Panc1 (cell line): Measurements from ENCODE around the gene ETNK2. TPM values are rescaled to one million over a fixed set of nuclear protein-coding genes. Genes with fewer than 3 reads are reported as not detected.

Experiments
- ATAC-seq: fragments of 200-7000 bp; cut with Tn5 transposase; 2 replicates; pipeline ENCODE4 v1.9.1; 2020; ENCODE audit warnings: mild to moderate bottlenecking, moderate library complexity
- BruUV-seq: library from RNA; stranded (reverse); fragments of 400-500 nt; replicated peaks from 2 replicates; lab custom pipeline; 2021; lab: Mats Ljungman, UMichigan
- CTCF ChIA-PET: fragments of 300-600 bp; sonication (Branson Sonifier 250); formaldehyde crosslinking; loops from one replicate; lab custom pipeline; 2022; ENCODE audit warnings: antibody characterized with exemption; lab: Charles Lee
- POLR2A ChIA-PET: fragments of 300-600 bp; sonication (Branson Sonifier 250); formaldehyde crosslinking; loops from one replicate; lab custom pipeline; 2022; ENCODE audit warnings: antibody characterized with exemption; lab: Charles Lee
- DNase-seq: peaks from one replicate; pipeline ENCODE4 v3.0.0-alpha.2; 2010; ENCODE audit warnings: low read depth, low spot score
- H3K27ac ChIP-seq: 2 replicates; pipeline ENCODE4 v1.5.1; 2011; ENCODE audit warnings: mild to moderate bottlenecking, low read length, inconsistent platforms
- H3K27me3 ChIP-seq: fragments of 200-500 bp; sonication (Bioruptor generic); 2 replicates; pipeline ENCODE4 v1.6.0; 2014; ENCODE audit warnings: low read length, inconsistent platforms; ENCODE audit not compliant: control insufficient read depth, insufficient read depth
- H3K36me3 ChIP-seq: fragments of 200-500 bp; sonication (Bioruptor generic); 2 replicates; pipeline ENCODE4 v1.5.1; 2014; ENCODE audit warnings: inconsistent platforms, mild to moderate bottlenecking, low read length, moderate library complexity; ENCODE audit not compliant: control insufficient read depth, insufficient read depth
- H3K4me1 ChIP-seq: 2 replicates; pipeline ENCODE4 v1.5.1; 2011; ENCODE audit warnings: inconsistent platforms, mild to moderate bottlenecking, low read length, moderate library complexity; ENCODE audit not compliant: control insufficient read depth, insufficient read depth
- H3K4me3 ChIP-seq, 2 experiments: 2 replicates each; pipeline ENCODE4 v1.5.1; 2011 to 2012; ENCODE audit warnings: low read depth in 2 of 2, low read length in 2 of 2, mild to moderate bottlenecking in 2 of 2, inconsistent platforms in 1 of 2, moderate library complexity in 1 of 2
- H3K9me3 ChIP-seq: fragments of 200-500 bp; sonication (Bioruptor generic); 2 replicates; pipeline ENCODE4 v1.5.1; 2014; ENCODE audit warnings: low read depth, mild to moderate bottlenecking, inconsistent platforms, low read length, moderate library complexity; ENCODE audit not compliant: control insufficient read depth, insufficient read depth
- CTCF ChIP-seq: fragments of 450-650 bp; IDR thresholded peaks from 2 replicates; pipeline ENCODE4 v1.5.1; 2017; ENCODE audit warnings: mild to moderate bottlenecking
- POLR2AphosphoS5 ChIP-seq: IDR thresholded peaks from 2 replicates; pipeline ENCODE4 v1.6.1; 2012; ENCODE audit warnings: mild to moderate bottlenecking, low read depth, low read length, moderate library complexity
- REST ChIP-seq, 2 experiments: IDR thresholded peaks; 2 replicates each; pipeline ENCODE4 v1.6.1; 2011 to 2012; ENCODE audit warnings: low read depth in 2 of 2, control low read depth in 1 of 2, low read length in 1 of 2, mild to moderate bottlenecking in 1 of 2, moderate library complexity in 1 of 2; ENCODE audit not compliant: insufficient read depth in 1 of 2
- SIN3A ChIP-seq: IDR thresholded peaks from 2 replicates; pipeline ENCODE4 v1.6.1; 2012; ENCODE audit warnings: low read depth, mild to moderate bottlenecking, low read length, moderate library complexity, borderline replicate concordance; ENCODE audit not compliant: insufficient read depth
- TCF7L2 ChIP-seq: IDR thresholded peaks from 2 replicates; pipeline ENCODE4 v1.6.1; 2011; ENCODE audit warnings: mild to moderate bottlenecking, low read depth, low read length, inconsistent platforms
- in situ Hi-C: cut with HindIII; loops from 2 replicates; pipeline ENCODE4 v1.10.0; 2016; ENCODE audit warnings: low sequenced_read_pairs, low pct_unique_long_range_greater_than_20kb
- intact Hi-C: fragments of 100-400 bp; cut with micrococcal nuclease; formaldehyde crosslinking; loops from one replicate; pipeline ENCODE4 v1.10.0; 2022; ENCODE audit not compliant: unreplicated experiment
- total RNA-seq: library from RNA; stranded (reverse); gene quantifications from one replicate; pipeline ENCODE4 v1.2.1, GENCODE V29; 2021; ENCODE audit not compliant: unreplicated experiment

Gene ETNK2
- total RNA-seq, 1 experiment from 2014 or later = 6.7 TPM

DNA sequence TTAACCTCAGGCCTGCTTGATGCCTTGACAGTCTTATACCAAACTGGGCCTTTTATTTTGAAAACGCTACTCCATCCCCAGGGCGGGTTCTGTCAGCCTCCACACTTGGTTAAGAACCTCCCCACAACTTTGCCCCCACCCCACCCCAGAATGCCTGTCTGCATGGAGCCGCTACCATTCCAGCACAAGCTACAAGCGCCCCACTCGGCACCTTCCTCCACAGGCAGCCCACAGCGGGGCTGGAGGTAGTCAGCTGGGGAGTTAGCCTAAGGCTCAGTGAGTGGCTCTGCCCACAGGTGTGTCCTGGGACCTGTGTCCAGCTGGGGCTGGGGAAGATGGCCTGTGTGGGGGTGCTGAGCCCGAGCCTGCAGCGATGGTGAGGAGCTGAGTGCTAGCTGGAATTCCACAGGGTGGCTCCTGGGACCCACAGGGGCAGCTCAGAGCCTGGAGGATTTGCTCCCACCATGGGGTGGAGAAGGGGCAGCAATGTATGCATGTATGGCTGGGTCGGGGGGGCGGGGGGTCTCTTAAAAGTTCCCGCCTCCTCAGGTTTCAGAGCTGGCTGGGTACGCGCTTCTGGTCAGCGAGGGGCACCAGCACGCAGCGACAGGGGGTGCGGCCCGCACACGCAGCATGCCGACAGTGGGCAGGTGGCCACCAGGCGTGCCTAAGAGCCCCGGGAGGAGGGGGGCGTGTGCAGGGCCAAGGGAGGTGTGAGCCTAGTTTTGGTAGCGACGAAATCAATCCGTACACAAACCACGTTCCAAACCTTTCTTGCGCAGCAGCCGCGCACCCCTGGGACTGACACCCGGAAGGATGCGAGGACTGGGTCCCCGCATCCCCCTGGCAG is 917 bp downstream of the ETNK2 start:
- DNase-seq (no peak), ATAC-seq (peak; percentile 32)
- Histone ChIP-seq H3K4me1 (no peaks in the 10 kb centered on the region), H3K27me3 (no peaks in the 10 kb centered on the region; the same call in 1 of the 2 replicates), H3K27ac (no peak overlapping the region), H3K36me3 (no peaks in the 10 kb centered on the region), H3K9me3 (no peaks in the 10 kb centered on the region), H3K4me3 (peak overlapping the region; percentile 58 to 63)
- POLR2A ChIA-PET = no interaction called here
- intact Hi-C loops = no loop called here
- no peak for TF ChIP-seq TCF7L2
- no peak for TF ChIP-seq CTCF
- no peak for TF ChIP-seq POLR2AphosphoS5
- no peak for TF ChIP-seq REST (IDR thresholded peaks at IDR 0.05; ENCODE audit: insufficient read depth in 1 of 2, low read depth in 2 of 2, low read length in 1 of 2)
- no peak for TF ChIP-seq SIN3A
- no TSS peak for BruUV-seq
- CTCF ChIA-PET = interaction anchor here (0.6 to 0.8 kb wide), 3 partner anchors 15 to 100 kb away, joined by 3 to 5 read pairs (median 4); no protein-coding TSS in a partner anchor
- in situ Hi-C loops = no loop called here

DNA sequence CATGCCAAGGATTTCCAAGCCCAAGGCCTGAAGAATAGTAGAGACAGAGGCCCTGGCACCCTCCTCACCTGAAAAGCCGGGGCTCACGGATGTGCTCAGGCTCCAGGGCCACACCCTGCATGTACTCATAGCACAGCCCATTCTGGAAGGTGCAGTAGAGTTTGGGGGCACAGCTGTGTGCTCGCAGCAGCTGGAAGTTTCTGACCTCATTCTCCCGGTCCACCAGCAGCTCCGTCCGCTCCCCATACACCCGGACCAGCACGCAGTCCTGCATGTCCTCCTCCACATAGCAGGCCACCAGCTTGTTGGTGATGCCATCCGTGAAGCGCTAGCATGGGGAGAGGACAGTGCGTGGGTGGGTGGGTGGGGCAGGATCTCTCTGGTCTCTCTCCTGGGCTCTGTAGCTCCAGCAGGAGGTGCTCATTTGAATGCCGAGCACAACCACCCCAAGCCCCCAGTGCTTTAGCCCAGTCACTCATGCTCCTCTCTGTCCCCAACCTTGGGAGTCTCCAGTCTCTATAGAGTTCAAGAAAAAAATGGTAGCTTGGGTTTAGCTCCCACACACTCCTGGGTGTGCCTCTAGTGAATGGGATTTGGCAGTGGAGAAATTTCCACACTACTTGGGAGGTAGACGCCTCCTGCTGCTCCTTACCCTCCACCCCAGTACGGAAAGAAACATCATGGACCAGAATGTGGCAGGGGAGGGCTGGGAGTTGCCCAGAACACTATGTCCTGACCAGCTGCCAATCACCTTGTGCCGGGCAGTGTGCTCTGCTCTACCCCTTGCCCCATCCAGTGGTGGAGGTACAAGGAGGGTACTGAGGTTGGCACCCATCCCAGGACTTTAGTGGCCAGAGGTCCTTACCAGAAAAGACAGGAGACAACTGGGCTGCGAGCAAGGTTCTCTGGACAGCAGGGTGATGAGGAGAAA is 1.9 kb downstream of the ETNK2 start:
- TF ChIP-seq REST (IDR thresholded peaks at IDR 0.05; ENCODE audit: insufficient read depth in 1 of 2, low read depth in 2 of 2, low read length in 1 of 2) (no peak), CTCF (no peak), SIN3A (no peak), TCF7L2 (no peak), POLR2AphosphoS5 (no peak)
- no peaks in the 10 kb centered on the region; the same call in 1 of the 2 replicates for H3K27me3 ChIP-seq
- ATAC-seq = no peak
- H3K4me3 ChIP-seq = no peak overlapping the region
- no peaks in the 10 kb centered on the region for H3K4me1 ChIP-seq
- no TSS peak for BruUV-seq
- in situ Hi-C loops = loop anchor here (25.0 kb wide), 1 partner anchor 288 kb away; the partner anchor contains the start of gene SNRPE
- ChIA-PET CTCF (no interaction called here), POLR2A (no interaction called here)
- no peak for DNase-seq
- no peak overlapping the region for H3K27ac ChIP-seq
- H3K9me3 ChIP-seq = no peaks in the 10 kb centered on the region
- intact Hi-C loops = no loop called here
- no peaks in the 10 kb centered on the region for H3K36me3 ChIP-seq
